K562 (cell line): Measurements from ENCODE around the gene NEU1. TPM values are rescaled to one million over a fixed set of nuclear protein-coding genes. Genes with fewer than 3 reads are reported as not detected.

ENCODE experiments used
- KDM5B ChIP-seq: fragments of 200-600 bp; sonication (generic); IDR thresholded peaks from 2 replicates; pipeline ENCODE4 v1.6.1; 2012; ENCODE audit warnings: low read depth, mild to moderate bottlenecking, moderate library complexity, low read length, control low read depth, inconsistent platforms; ENCODE audit not compliant: insufficient replicate concordance
- NFIX ChIP-seq: fragments of 250-450 bp; sonication (Bioruptor Pico); IDR thresholded peaks from 2 replicates; pipeline ENCODE4 v1.4.0; 2020; ENCODE audit warnings: low read depth, mild to moderate bottlenecking, moderate library complexity
- POLR2A ChIP-seq: fragments of 450-650 bp; conservative IDR thresholded peaks from 2 replicates; pipeline ENCODE4 v1.6.1; 2016
- PTRF ChIP-seq: fragments of 450-650 bp; IDR thresholded peaks from 2 replicates; pipeline ENCODE4 v1.6.1; 2016; ENCODE audit warnings: mild to moderate bottlenecking, missing genetic modification characterization, missing compliant biosample characterization
- RFX1 ChIP-seq: fragments of 450-650 bp; IDR thresholded peaks from 2 replicates; pipeline ENCODE4 v1.6.1; 2016; ENCODE audit warnings: mild to moderate bottlenecking, moderate library complexity
- RNF2 ChIP-seq: sonication (generic); IDR thresholded peaks from 2 replicates; pipeline ENCODE4 v1.6.1; 2016
- SAFB2 ChIP-seq: fragments of 200-400 bp; formaldehyde crosslinking; IDR thresholded peaks from 2 replicates; pipeline ENCODE4 v1.6.1; 2018; ENCODE audit warnings: borderline replicate concordance, low read length, low read depth, moderate library complexity; ENCODE audit not compliant: severe bottlenecking
- ZNF146 ChIP-seq: IDR thresholded peaks from one replicate; pipeline ENCODE4 v1.6.1; 2018; ENCODE audit warnings: missing compliant biosample characterization; ENCODE audit not compliant: unreplicated experiment
- ZNF280A ChIP-seq: fragments of 450-650 bp; IDR thresholded peaks from 2 replicates; pipeline ENCODE4 v1.6.1; 2018; ENCODE audit warnings: mild to moderate bottlenecking, low read depth; ENCODE audit not compliant: partially characterized antibody
- ZNF449 ChIP-seq: fragments of 250-450 bp; sonication (Bioruptor Pico); IDR thresholded peaks from 2 replicates; pipeline ENCODE4 v1.8.0; 2022; ENCODE audit warnings: moderate library complexity, mild to moderate bottlenecking, inconsistent platforms
- ZNF77 ChIP-seq: fragments of 250-450 bp; sonication (Bioruptor Pico); IDR thresholded peaks from 2 replicates; pipeline ENCODE4 v1.5.0; 2020
- polyA plus RNA-seq, 8 experiments: library from polyadenylated mRNA; depleted of rRNA in 4 of 8; stranded (reverse) in 5 of 8; unstranded in 3 of 8; fragments of >200 nt; fragmentation: Nextera tagmentation in 2 of 8; fragmentation: Illumina TruSeq in 1 of 8; extraction: Ambion mirVana in 2 of 8; extraction: Trizol in 1 of 8; gene quantifications; 2 replicates each; pipeline versions ENCODE4 v1.2.1 to v1.2.3, GENCODE V29; 2011 to 2014; ENCODE audit warnings: inconsistent platforms in 1 of 8, missing spikeins in 1 of 8
- total RNA-seq, 7 experiments: library from RNA; depleted of rRNA in 6 of 7; stranded (reverse); fragments of >200 nt in 6 of 7; fragmentation: Illumina TruSeq in 2 of 7; extraction: Trizol in 2 of 7; gene quantifications; 2 replicates each; pipeline versions ENCODE4 v1.2.1 to v1.2.3, GENCODE V29; 2011 to 2021; ENCODE audit warnings: low replicate concordance in 1 of 7
- TF ChIP-seq, protein P1 (sequence below), 2 experiments: IDR thresholded peaks; 2 replicates each; pipeline ENCODE4 v1.6.1; 2012; ENCODE audit warnings: improper control_type of control experiment in 2 of 2, low read depth in 2 of 2, low read length in 2 of 2, borderline replicate concordance in 1 of 2
- TF ChIP-seq, protein P2 (sequence below): fragments of 450-650 bp; IDR thresholded peaks from 2 replicates; pipeline ENCODE4 v1.6.1; 2017; ENCODE audit warnings: antibody characterized with exemption, mild to moderate bottlenecking
- TF ChIP-seq, protein P3 (sequence below): fragments of 250-450 bp; sonication (Bioruptor Pico); IDR thresholded peaks from 2 replicates; pipeline ENCODE4 v1.9.0; 2021; ENCODE audit warnings: mild to moderate bottlenecking

Gene NEU1
- total and polyA plus RNA-seq, 9 of the 15 experiments (the other 6 are each of a cell fraction or from before 2014, with no cell fraction given) = 14.8 to 67.8 (median 51.0) TPM

DNA sequence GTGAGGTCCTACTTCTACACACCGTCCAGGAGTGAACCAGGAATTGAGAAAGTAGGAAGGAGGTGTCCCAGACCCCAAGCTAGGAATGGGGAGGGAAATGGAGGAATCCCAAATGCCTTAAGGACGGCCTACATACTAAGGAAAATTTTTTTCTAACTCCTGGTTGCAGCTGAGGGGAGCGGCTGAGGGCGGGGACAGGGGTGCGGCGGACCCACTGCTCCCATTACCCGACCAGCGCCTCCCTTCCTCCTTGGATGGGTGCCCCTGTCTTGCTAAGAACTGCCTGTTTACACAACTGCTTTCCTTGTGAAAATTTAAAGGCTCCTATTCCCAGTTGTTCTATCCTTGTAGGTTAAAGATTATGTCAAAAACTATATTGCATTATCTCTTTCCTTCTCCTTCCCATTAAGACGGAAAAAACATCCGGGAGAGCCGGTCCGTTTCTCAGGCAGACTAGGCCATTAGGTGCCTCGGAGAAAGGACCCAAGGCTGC is 35.8 kb downstream of the NEU1 start (continued):
- TF ChIP-seq, protein P1, sequence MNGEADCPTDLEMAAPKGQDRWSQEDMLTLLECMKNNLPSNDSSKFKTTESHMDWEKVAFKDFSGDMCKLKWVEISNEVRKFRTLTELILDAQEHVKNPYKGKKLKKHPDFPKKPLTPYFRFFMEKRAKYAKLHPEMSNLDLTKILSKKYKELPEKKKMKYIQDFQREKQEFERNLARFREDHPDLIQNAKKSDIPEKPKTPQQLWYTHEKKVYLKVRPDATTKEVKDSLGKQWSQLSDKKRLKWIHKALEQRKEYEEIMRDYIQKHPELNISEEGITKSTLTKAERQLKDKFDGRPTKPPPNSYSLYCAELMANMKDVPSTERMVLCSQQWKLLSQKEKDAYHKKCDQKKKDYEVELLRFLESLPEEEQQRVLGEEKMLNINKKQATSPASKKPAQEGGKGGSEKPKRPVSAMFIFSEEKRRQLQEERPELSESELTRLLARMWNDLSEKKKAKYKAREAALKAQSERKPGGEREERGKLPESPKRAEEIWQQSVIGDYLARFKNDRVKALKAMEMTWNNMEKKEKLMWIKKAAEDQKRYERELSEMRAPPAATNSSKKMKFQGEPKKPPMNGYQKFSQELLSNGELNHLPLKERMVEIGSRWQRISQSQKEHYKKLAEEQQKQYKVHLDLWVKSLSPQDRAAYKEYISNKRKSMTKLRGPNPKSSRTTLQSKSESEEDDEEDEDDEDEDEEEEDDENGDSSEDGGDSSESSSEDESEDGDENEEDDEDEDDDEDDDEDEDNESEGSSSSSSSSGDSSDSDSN (IDR thresholded peaks at IDR 0.05; ENCODE audit: borderline replicate concordance in 1 of 2, low read depth in 2 of 2, low read length in 2 of 2) = no peak
- TF ChIP-seq SAFB2 (no peak), KDM5B (peak; percentile 39), NFIX (CRISPR knock-in tag) (no peak), ZNF280A (no peak), RNF2 (no peak), POLR2A (no peak; the same call in 1 of the 2 replicates), ZNF146 (no peak), RFX1 (no peak), ZNF449 (CRISPR knock-in tag) (peak; percentile 50), PTRF (tag) (no peak), ZNF77 (CRISPR knock-in tag) (no peak)
- TF ChIP-seq, protein P2, sequence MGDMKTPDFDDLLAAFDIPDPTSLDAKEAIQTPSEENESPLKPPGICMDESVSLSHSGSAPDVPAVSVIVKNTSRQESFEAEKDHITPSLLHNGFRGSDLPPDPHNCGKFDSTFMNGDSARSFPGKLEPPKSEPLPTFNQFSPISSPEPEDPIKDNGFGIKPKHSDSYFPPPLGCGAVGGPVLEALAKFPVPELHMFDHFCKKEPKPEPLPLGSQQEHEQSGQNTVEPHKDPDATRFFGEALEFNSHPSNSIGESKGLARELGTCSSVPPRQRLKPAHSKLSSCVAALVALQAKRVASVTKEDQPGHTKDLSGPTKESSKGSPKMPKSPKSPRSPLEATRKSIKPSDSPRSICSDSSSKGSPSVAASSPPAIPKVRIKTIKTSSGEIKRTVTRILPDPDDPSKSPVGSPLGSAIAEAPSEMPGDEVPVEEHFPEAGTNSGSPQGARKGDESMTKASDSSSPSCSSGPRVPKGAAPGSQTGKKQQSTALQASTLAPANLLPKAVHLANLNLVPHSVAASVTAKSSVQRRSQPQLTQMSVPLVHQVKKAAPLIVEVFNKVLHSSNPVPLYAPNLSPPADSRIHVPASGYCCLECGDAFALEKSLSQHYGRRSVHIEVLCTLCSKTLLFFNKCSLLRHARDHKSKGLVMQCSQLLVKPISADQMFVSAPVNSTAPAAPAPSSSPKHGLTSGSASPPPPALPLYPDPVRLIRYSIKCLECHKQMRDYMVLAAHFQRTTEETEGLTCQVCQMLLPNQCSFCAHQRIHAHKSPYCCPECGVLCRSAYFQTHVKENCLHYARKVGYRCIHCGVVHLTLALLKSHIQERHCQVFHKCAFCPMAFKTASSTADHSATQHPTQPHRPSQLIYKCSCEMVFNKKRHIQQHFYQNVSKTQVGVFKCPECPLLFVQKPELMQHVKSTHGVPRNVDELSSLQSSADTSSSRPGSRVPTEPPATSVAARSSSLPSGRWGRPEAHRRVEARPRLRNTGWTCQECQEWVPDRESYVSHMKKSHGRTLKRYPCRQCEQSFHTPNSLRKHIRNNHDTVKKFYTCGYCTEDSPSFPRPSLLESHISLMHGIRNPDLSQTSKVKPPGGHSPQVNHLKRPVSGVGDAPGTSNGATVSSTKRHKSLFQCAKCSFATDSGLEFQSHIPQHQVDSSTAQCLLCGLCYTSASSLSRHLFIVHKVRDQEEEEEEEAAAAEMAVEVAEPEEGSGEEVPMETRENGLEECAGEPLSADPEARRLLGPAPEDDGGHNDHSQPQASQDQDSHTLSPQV = no peak
- TF ChIP-seq, protein P3, sequence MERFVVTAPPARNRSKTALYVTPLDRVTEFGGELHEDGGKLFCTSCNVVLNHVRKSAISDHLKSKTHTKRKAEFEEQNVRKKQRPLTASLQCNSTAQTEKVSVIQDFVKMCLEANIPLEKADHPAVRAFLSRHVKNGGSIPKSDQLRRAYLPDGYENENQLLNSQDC = no peak; the same call in 1 of the 2 replicates
